HCT116 (cell line): ENCODE measurements around the gene HMCN1. TPM values are rescaled to one million over a fixed set of nuclear protein-coding genes. Genes with fewer than 3 reads are reported as not detected.

Source experiments
- ATAC-seq: fragments of 200-7000 bp; cut with Tn5 transposase; 2 replicates; pipeline ENCODE4 v1.9.1; 2020; ENCODE audit warnings: mild to moderate bottlenecking, moderate library complexity
- BruUV-seq: library from RNA; stranded (reverse); fragments of 400-500 nt; replicated peaks from 2 replicates; lab custom pipeline; 2021; lab: Mats Ljungman, UMichigan
- CTCF ChIA-PET: fragments of 300-600 bp; sonication (Branson Sonifier 250); formaldehyde crosslinking; loops from one replicate; lab custom pipeline; 2021; ENCODE audit warnings: antibody characterized with exemption; lab: Charles Lee
- POLR2A ChIA-PET: fragments of 300-600, 350-600 bp; sonication (Branson Sonifier 250); formaldehyde crosslinking; loops from one replicate; lab custom pipeline; 2021; ENCODE audit warnings: antibody characterized with exemption; lab: Charles Lee
- RAD21 ChIA-PET, 2 experiments: fragments of 300-600 bp; sonication (Branson Sonifier 250); formaldehyde crosslinking; loops; one replicate each; lab custom pipeline; 2023; ENCODE audit warnings: low total read pairs in 2 of 2; ENCODE audit not compliant: uncharacterized antibody in 2 of 2, unreplicated experiment in 2 of 2, low non-redundant PET in 1 of 2; lab: Charles Lee
- DNase-seq: peaks from one replicate; pipeline ENCODE4 v3.0.0-alpha.2; 2010; ENCODE audit warnings: low read depth, low spot score
- H2AFZ ChIP-seq: fragments of 200-600 bp; shearing (Covaris generic), sonication (generic); 2 replicates; pipeline ENCODE4 v1.6.1; 2017; ENCODE audit warnings: low read depth, mixed run types, mixed read lengths, antibody characterized with exemption, low read length; ENCODE audit not compliant: poor library complexity, severe bottlenecking
- H3K27ac ChIP-seq: 2 replicates; pipeline ENCODE4 v1.5.1; 2012; ENCODE audit warnings: low read depth, low read length
- H3K27me3 ChIP-seq: fragments of 200-600 bp; sonication (generic); 2 replicates; pipeline ENCODE4 v1.6.1; 2016; ENCODE audit warnings: mixed run types, low read length, mixed read lengths; ENCODE audit not compliant: insufficient read depth
- H3K36me3 ChIP-seq, 2 experiments: fragments of 200-500 bp in 1 of 2; fragments of 200-600 bp in 1 of 2; sonication (Bioruptor generic) in 1 of 2; sonication (generic) in 1 of 2; 2 replicates each; pipeline versions ENCODE4 v1.5.1 to v1.6.1; 2014 to 2016; ENCODE audit warnings: low read length in 2 of 2, inconsistent platforms in 1 of 2, mixed read lengths in 1 of 2, mixed run types in 1 of 2; ENCODE audit not compliant: insufficient read depth in 2 of 2, control insufficient read depth in 1 of 2
- H3K4me1 ChIP-seq, 2 experiments: fragments of 200-600 bp in 1 of 2; sonication (generic) in 1 of 2; 2 replicates each; pipeline versions ENCODE4 v1.5.1 to v1.6.1; 2012 to 2017; ENCODE audit warnings: low read length in 2 of 2, inconsistent platforms in 1 of 2, mild to moderate bottlenecking in 1 of 2, mixed read lengths in 1 of 2, mixed run types in 1 of 2, moderate library complexity in 1 of 2; ENCODE audit not compliant: insufficient read depth in 2 of 2, control insufficient read depth in 1 of 2
- H3K4me2 ChIP-seq: fragments of 200-600 bp; sonication (generic); 2 replicates; pipeline ENCODE4 v1.6.1; 2017; ENCODE audit warnings: mixed run types, low read length, mixed read lengths
- H3K4me3 ChIP-seq, 2 experiments: fragments of 200-600 bp in 1 of 2; sonication (generic) in 1 of 2; replicated peaks in 1 of 2; 2 replicates each; pipeline ENCODE4 v1.5.1; 2011 to 2016; ENCODE audit warnings: low read length in 2 of 2, control low read depth in 1 of 2, low read depth in 1 of 2, mild to moderate bottlenecking in 1 of 2, mixed read lengths in 1 of 2, mixed run types in 1 of 2
- H3K79me2 ChIP-seq: fragments of 200-600 bp; sonication (generic); 2 replicates; pipeline ENCODE4 v1.6.1; 2017; ENCODE audit warnings: mild to moderate bottlenecking, mixed run types, low read length, moderate library complexity, mixed read lengths; ENCODE audit not compliant: insufficient read depth
- H3K9ac ChIP-seq: fragments of 200-600 bp; sonication (generic); 2 replicates; pipeline ENCODE4 v1.6.1; 2016; ENCODE audit warnings: low read length, mixed read lengths
- H3K9me2 ChIP-seq: fragments of 200-600 bp; sonication (generic), shearing (Covaris generic); 2 replicates; pipeline ENCODE4 v1.6.1; 2017; ENCODE audit warnings: mixed run types, mild to moderate bottlenecking, moderate library complexity; ENCODE audit not compliant: insufficient read depth
- H3K9me3 ChIP-seq, 2 experiments: fragments of 200-500 bp in 1 of 2; fragments of 200-600 bp in 1 of 2; sonication (Bioruptor generic) in 1 of 2; sonication (generic) in 1 of 2; 2 replicates each; pipeline ENCODE4 v1.6.1; 2014 to 2017; ENCODE audit warnings: low read length in 2 of 2, mixed read lengths in 2 of 2, inconsistent platforms in 1 of 2, low read depth in 1 of 2, mild to moderate bottlenecking in 1 of 2, mixed run types in 1 of 2, moderate library complexity in 1 of 2; ENCODE audit not compliant: control insufficient read depth in 1 of 2, insufficient read depth in 1 of 2
- H4K20me1 ChIP-seq: fragments of 200-600 bp; sonication (generic), shearing (Covaris generic); 2 replicates; pipeline ENCODE4 v1.6.1; 2017; ENCODE audit warnings: mixed run types, mild to moderate bottlenecking, moderate library complexity; ENCODE audit not compliant: insufficient read depth
- ATF3 ChIP-seq: IDR thresholded peaks from 2 replicates; pipeline ENCODE4 v1.6.1; 2012
- CBX3 ChIP-seq: IDR thresholded peaks from 2 replicates; pipeline ENCODE4 v1.6.1; 2012; ENCODE audit warnings: low read depth
- CTCF ChIP-seq, 3 experiments: fragments of 200-600 bp in 1 of 3; sonication (generic) in 1 of 3; IDR thresholded peaks in 2 of 3; conservative IDR thresholded peaks in 1 of 3; 2 replicates each; pipeline ENCODE4 v1.5.1; 2012 to 2017; ENCODE audit warnings: low read depth in 2 of 3, low read length in 2 of 3, antibody characterized with exemption in 1 of 3, borderline replicate concordance in 1 of 3, control low read depth in 1 of 3, mild to moderate bottlenecking in 1 of 3, mixed read lengths in 1 of 3, mixed run types in 1 of 3, moderate library complexity in 1 of 3; ENCODE audit not compliant: insufficient read depth in 1 of 3
- EGR1 ChIP-seq: IDR thresholded peaks from 2 replicates; pipeline ENCODE4 v1.6.1; 2012; ENCODE audit warnings: low read depth
- ELF1 ChIP-seq: IDR thresholded peaks from 2 replicates; pipeline ENCODE4 v1.6.1; 2012; ENCODE audit warnings: low read depth, borderline replicate concordance
- EZH2phosphoT487 ChIP-seq: fragments of 200-600 bp; IDR thresholded peaks from 2 replicates; pipeline ENCODE4 v1.6.1; 2018; ENCODE audit warnings: antibody characterized with exemption, borderline replicate concordance
- JUND ChIP-seq: IDR thresholded peaks from 2 replicates; pipeline ENCODE4 v1.6.1; 2012
- MAX ChIP-seq: IDR thresholded peaks from 2 replicates; pipeline ENCODE4 v1.6.1; 2012
- POLR2AphosphoS5 ChIP-seq: IDR thresholded peaks from 2 replicates; pipeline ENCODE4 v1.6.1; 2011; ENCODE audit warnings: mild to moderate bottlenecking, low read depth, low read length, moderate library complexity
- RAD21 ChIP-seq: IDR thresholded peaks from 2 replicates; pipeline ENCODE4 v1.6.1; 2012; ENCODE audit warnings: low read depth, mild to moderate bottlenecking
- REST ChIP-seq: IDR thresholded peaks from 2 replicates; pipeline ENCODE4 v1.6.1; 2012; ENCODE audit warnings: low read depth
- SIN3A ChIP-seq: IDR thresholded peaks from 2 replicates; pipeline ENCODE4 v1.6.1; 2012; ENCODE audit warnings: low read depth
- SRF ChIP-seq: IDR thresholded peaks from 2 replicates; pipeline ENCODE4 v1.6.1; 2012; ENCODE audit warnings: low read depth
- TCF7L2 ChIP-seq: IDR thresholded peaks from 2 replicates; pipeline ENCODE4 v1.7.0; 2011; ENCODE audit warnings: borderline replicate concordance, inconsistent platforms; ENCODE audit not compliant: insufficient read depth, insufficient read length; ENCODE audit errors: extremely low read depth
- ZBTB33 ChIP-seq: IDR thresholded peaks from 2 replicates; pipeline ENCODE4 v1.6.1; 2011; ENCODE audit warnings: mild to moderate bottlenecking, low read length, moderate library complexity; ENCODE audit not compliant: insufficient replicate concordance; ENCODE audit errors: extremely low read depth
- intact Hi-C: fragments of 100-400 bp; cut with micrococcal nuclease; formaldehyde crosslinking; loops from 2 replicates; pipeline ENCODE4 v1.10.0; 2022
- total RNA-seq: library from RNA; stranded (reverse); gene quantifications from one replicate; pipeline ENCODE4 v1.2.1, GENCODE V29; 2021; ENCODE audit not compliant: unreplicated experiment

Gene HMCN1
- total RNA-seq, 1 experiment from 2014 or later, result 0.59 TPM

- TF ChIP-seq ZBTB33 (no peak), JUND (no peak), EGR1 (no peak), ELF1 (no peak), RAD21 (no peak), CBX3 (no peak), TCF7L2 (no peak)
Observed at GRCh38 chr1:186057086-186057485, 322.9 kb downstream of the HMCN1 start (continued).

- no peak for DNase-seq
- H3K27me3 ChIP-seq, result no peaks in the 10 kb centered on the region
- H2AFZ ChIP-seq, result no peak overlapping the region
- BruUV-seq, result no TSS peak
- H3K27ac ChIP-seq, result no peak overlapping the region
- no peak for ATAC-seq
- ChIA-PET RAD21 (no interaction called here), CTCF (no interaction called here), POLR2A (no interaction called here)
- H3K9me3 ChIP-seq, result no peaks in the 10 kb centered on the region
- no peak overlapping the region for H3K4me3 ChIP-seq
- no peaks in the 10 kb centered on the region for H3K79me2 ChIP-seq
- H3K9ac ChIP-seq, result no peak overlapping the region
- no peaks in the 10 kb centered on the region for H3K36me3 ChIP-seq
- H3K9me2 ChIP-seq, result no peaks in the 10 kb centered on the region
- H3K4me2 ChIP-seq, result no peak overlapping the region
- no peaks in the 10 kb centered on the region for H4K20me1 ChIP-seq
- intact Hi-C loops, result no loop called here
- no peaks in the 10 kb centered on the region for H3K4me1 ChIP-seq
- no peak for TF ChIP-seq RAD21
- no peak for TF ChIP-seq CTCF (IDR thresholded peaks at IDR 0.05 in 2 of 3, conservative IDR thresholded peaks at IDR 0.05 in 1 of 3; ENCODE audit: borderline replicate concordance in 1 of 3, insufficient read depth in 1 of 3, low read depth in 2 of 3, low read length in 2 of 3)
- no peak for TF ChIP-seq SIN3A
- TF ChIP-seq EZH2phosphoT487, result no peak
- no peak for TF ChIP-seq ATF3
- TF ChIP-seq JUND, result no peak
- no peak for TF ChIP-seq POLR2AphosphoS5
- TF ChIP-seq TCF7L2, result no peak
- TF ChIP-seq REST, result no peak
- no peak for TF ChIP-seq ZBTB33
- no peak for TF ChIP-seq MAX
- TF ChIP-seq SRF, result no peak
Observed at GRCh38 chr1:186059311-186059710, 325.1 kb downstream of the HMCN1 start.
